ENCODE results near the gene BSND.

Gene BSND

GRCh38 chr1:54973205-54973921, 25.4 kb upstream of the BSND start:
- in situ Hi-C loops (cut with MboI; ENCODE audit: low sequenced_read_pairs, unreplicated experiment), result no loop called here
- no peak for TF ChIP-seq CTCF (IDR thresholded peaks at IDR 0.05; ENCODE audit: borderline replicate concordance, control extremely low read depth, extremely low read depth, insufficient read depth, missing control alignments)
- DNase-seq (ENCODE audit: low spot score), result no peak

- no peak for TF ChIP-seq CTCF (IDR thresholded peaks at IDR 0.05; ENCODE audit: borderline replicate concordance, control extremely low read depth, extremely low read depth, insufficient read depth, missing control alignments)
- in situ Hi-C loops (cut with MboI; ENCODE audit: low sequenced_read_pairs, unreplicated experiment), result no loop called here
- DNase-seq (ENCODE audit: low spot score), result no peak
These were observed 23.2 kb upstream of the BSND start for GRCh38 chr1:54975356-54976108.

GRCh38 chr1:54976747-54977146, 22.0 kb upstream of the BSND start:
- in situ Hi-C loops (cut with MboI; ENCODE audit: low sequenced_read_pairs, unreplicated experiment), result no loop called here
- TF ChIP-seq CTCF (IDR thresholded peaks at IDR 0.05; ENCODE audit: borderline replicate concordance, control extremely low read depth, extremely low read depth, insufficient read depth, missing control alignments), result no peak

DNA sequence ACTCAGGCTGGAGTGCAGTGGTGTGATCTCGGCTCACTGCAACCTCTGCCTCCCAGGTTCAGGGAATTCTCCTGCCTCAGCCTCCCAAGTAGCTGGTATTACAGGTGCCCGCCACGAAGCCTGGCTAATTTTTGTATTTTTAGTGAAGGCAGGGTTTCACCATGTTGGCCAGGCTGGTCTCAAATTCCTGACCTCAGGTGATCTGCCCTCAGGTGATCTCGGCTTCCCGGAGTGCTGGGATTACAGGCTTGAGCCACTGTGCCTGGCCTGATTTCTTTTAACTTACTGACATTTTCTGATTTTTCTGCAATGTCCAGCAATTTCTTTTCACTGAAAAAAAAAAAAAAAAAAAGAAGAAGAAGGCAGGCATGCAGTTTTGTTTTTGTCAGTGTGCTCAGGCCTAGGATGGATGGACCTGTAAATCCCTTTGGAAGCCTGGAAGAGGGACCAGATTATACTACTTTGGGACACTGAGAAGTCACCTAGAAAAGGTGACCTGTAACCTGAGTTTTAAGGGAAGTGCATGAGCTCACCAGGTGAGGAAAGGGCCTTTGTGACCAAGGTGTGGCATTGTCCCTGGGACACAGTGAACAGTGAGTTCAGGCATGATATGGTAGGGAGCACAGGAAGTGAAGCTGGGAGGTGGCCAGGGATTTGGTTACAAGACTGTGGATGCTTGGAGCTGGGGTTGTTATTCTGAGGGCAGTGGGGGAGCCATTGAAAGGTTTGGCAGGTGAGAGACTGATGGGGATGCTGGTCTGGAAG, 21.0 kb upstream of the BSND start:
- no peak for TF ChIP-seq CTCF (IDR thresholded peaks at IDR 0.05; ENCODE audit: borderline replicate concordance, control extremely low read depth, extremely low read depth, insufficient read depth, missing control alignments)
- in situ Hi-C loops (cut with MboI; ENCODE audit: low sequenced_read_pairs, unreplicated experiment), result no loop called here
- no peak for DNase-seq (ENCODE audit: low spot score)

More at GRCh38 chr1:54976747-54977146, 22.0 kb upstream of the BSND start:
- DNase-seq (ENCODE audit: low spot score), result no peak

GRCh38 chr1:54978528-54979326, 20.0 kb upstream of the BSND start:
- DNase-seq (ENCODE audit: low spot score), result peak; percentile 6
- in situ Hi-C loops (cut with MboI; ENCODE audit: low sequenced_read_pairs, unreplicated experiment), result no loop called here
- no peak for TF ChIP-seq CTCF (IDR thresholded peaks at IDR 0.05; ENCODE audit: borderline replicate concordance, control extremely low read depth, extremely low read depth, insufficient read depth, missing control alignments)
